Measurements from ENCODE around the gene SARS2. TPM values are rescaled to one million over a fixed set of nuclear protein-coding genes. Genes with fewer than 3 reads are reported as not detected.

The SARS2 gene
- total and polyA plus RNA-seq, 2 donors from 2014 or later: 30.6 to 34.8 TPM

GRCh38 chr19:38939957-38940356 is 9.4 kb upstream of the SARS2 start:
- Histone ChIP-seq H3K4me3 (ENCODE audit: low read length in 3 of 3) (no peak overlapping the region), H3K9ac (ENCODE audit: low read length in 3 of 3) (no peak overlapping the region), H3K36me3 (ENCODE audit: control insufficient read depth in 2 of 3, insufficient read depth in 3 of 3, low read length in 3 of 3) (peaks cover 3 to 5% (median 4%) of the 10 kb centered on the region in 3 donors), H3K4me1 (ENCODE audit: control insufficient read depth in 2 of 3, insufficient read depth in 2 of 3, low read depth in 1 of 3, low read length in 3 of 3) (no peaks in the 10 kb centered on the region), H3K9me3 (ENCODE audit: control insufficient read depth in 2 of 3, insufficient read depth in 1 of 3, low read length in 3 of 3) (no peaks in the 10 kb centered on the region), H3K27ac (ENCODE audit: low read depth in 2 of 2, low read length in 2 of 2) (peak overlapping the region in 1 of 2 donors; percentile 17), H3K27me3 (ENCODE audit: control insufficient read depth, insufficient read depth, low read length) (no peaks in the 10 kb centered on the region)
- intact Hi-C loops (cut with DNase I): no loop called here
- TF ChIP-seq CTCF (IDR thresholded peaks at IDR 0.05; ENCODE audit: borderline replicate concordance, extremely low read depth, insufficient read depth): no peak
- no peak for DNase-seq
- FAIRE-seq: no peak

GRCh38 chr19:38933544-38933943 is 3.0 kb upstream of the SARS2 start:
- DNase-seq: peak in 1 of 5 donors; percentile 10
- peaks cover 0 to 15% (median 0%) of the 10 kb centered on the region in 3 donors for H3K4me1 ChIP-seq (ENCODE audit: control insufficient read depth in 2 of 3, insufficient read depth in 2 of 3, low read depth in 1 of 3, low read length in 3 of 3)
- no peak for FAIRE-seq

GRCh38 chr19:38932425-38933179 is 2.0 kb upstream of the SARS2 start:
- Histone ChIP-seq H3K9me3 (ENCODE audit: control insufficient read depth in 2 of 3, insufficient read depth in 1 of 3, low read length in 3 of 3) (no peaks in the 10 kb centered on the region), H3K36me3 (ENCODE audit: control insufficient read depth in 2 of 3, insufficient read depth in 3 of 3, low read length in 3 of 3) (peaks cover 0 to 5% (median 4%) of the 10 kb centered on the region in 3 donors), H3K27ac (ENCODE audit: low read depth in 2 of 2, low read length in 2 of 2) (no peak overlapping the region), H3K9ac (ENCODE audit: low read length in 3 of 3) (no peak overlapping the region), H3K4me1 (ENCODE audit: control insufficient read depth in 2 of 3, insufficient read depth in 2 of 3, low read depth in 1 of 3, low read length in 3 of 3) (peaks cover 0 to 15% (median 0%) of the 10 kb centered on the region in 3 donors), H3K27me3 (ENCODE audit: control insufficient read depth, insufficient read depth, low read length) (no peaks in the 10 kb centered on the region), H3K4me3 (ENCODE audit: low read length in 3 of 3) (no peak overlapping the region)
- FAIRE-seq (no peak), DNase-seq (peak in 3 of 5 donors; percentile 32 to 78 (median 45))
- intact Hi-C loops (cut with DNase I): no loop called here
- peak; percentile 29 for TF ChIP-seq CTCF (IDR thresholded peaks at IDR 0.05; ENCODE audit: borderline replicate concordance, extremely low read depth, insufficient read depth)

More at GRCh38 chr19:38933544-38933943, 3.0 kb upstream of the SARS2 start:
- TF ChIP-seq CTCF (IDR thresholded peaks at IDR 0.05; ENCODE audit: borderline replicate concordance, extremely low read depth, insufficient read depth): no peak
- intact Hi-C loops (cut with DNase I): no loop called here
- H3K9me3 ChIP-seq (ENCODE audit: control insufficient read depth in 2 of 3, insufficient read depth in 1 of 3, low read length in 3 of 3): no peaks in the 10 kb centered on the region
- H3K9ac ChIP-seq (ENCODE audit: low read length in 3 of 3): no peak overlapping the region
- H3K27ac ChIP-seq (ENCODE audit: low read depth in 2 of 2, low read length in 2 of 2): no peak overlapping the region
- no peaks in the 10 kb centered on the region for H3K27me3 ChIP-seq (ENCODE audit: control insufficient read depth, insufficient read depth, low read length)
- H3K36me3 ChIP-seq (ENCODE audit: control insufficient read depth in 2 of 3, insufficient read depth in 3 of 3, low read length in 3 of 3): peaks cover 0 to 5% (median 4%) of the 10 kb centered on the region in 3 donors
- H3K4me3 ChIP-seq (ENCODE audit: low read length in 3 of 3): no peak overlapping the region
